GM19023 (cell line): ENCODE data around the gene NEGR1.
"Not testable (repeated sequence)": the region's sequence is repeated elsewhere in the genome, so short reads cannot be mapped to it uniquely, and the experiment has no call there.

Source experiments
- ATAC-seq: cut with Tn5 transposase; IDR thresholded peaks from one replicate; pipeline ENCODE4 v1.9.1; 2021; ENCODE audit warnings: mild to moderate bottlenecking, moderate library complexity; ENCODE audit not compliant: unreplicated experiment

Gene NEGR1

GRCh38 chr1:71956613-71957285 is 325.6 kb downstream of the NEGR1 start:
- ATAC-seq, result no peak

GRCh38 chr1:71950579-71950978 is 331.8 kb downstream of the NEGR1 start:
- no peak for ATAC-seq

DNA sequence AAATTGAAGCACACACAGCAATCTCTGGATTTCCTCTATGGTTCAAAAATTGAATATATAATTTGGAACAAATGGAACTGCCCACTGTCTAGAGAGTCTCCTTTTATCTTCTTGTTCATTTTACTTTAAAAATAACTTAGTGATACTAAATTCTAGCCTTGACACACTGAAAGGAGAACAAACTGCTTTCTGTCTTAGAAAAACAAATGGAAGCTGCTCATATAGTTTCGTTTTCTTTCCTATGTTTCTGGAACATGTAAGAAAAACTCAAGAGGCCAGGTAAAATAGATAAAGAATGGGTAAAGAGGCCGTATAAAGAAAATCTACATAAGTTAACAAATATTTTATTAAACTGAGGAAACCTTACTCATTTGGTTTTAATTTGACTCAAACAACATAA is 332.7 kb downstream of the NEGR1 start:
- ATAC-seq, result no peak

- no peak for ATAC-seq
Observed at GRCh38 chr1:71948561-71948960, 333.8 kb downstream of the NEGR1 start.

DNA sequence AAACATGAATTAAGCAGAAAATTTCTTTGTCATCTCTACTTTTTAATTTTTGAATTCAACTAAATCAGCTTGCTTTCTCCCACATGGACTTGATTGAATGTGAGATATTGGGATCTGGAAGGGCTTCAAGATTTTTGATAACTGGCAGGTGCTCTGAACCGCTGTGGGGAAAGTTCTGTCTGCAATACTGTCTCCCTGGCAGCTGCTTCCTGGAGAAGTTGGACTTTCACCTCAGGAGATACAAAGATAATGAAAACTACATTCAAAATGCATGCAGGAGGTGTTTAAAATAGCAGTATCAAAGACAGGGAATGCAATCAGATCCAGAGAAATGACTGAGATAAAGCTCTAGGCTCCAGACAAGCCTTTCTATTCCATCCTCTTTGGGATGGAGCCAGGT is 338.3 kb downstream of the NEGR1 start:
- ATAC-seq, result no peak

- no peak for ATAC-seq
Observed at GRCh38 chr1:71940261-71940660, 342.1 kb downstream of the NEGR1 start.

- no peak for ATAC-seq
Observed at GRCh38 chr1:71930511-71930910, 351.8 kb downstream of the NEGR1 start.

DNA sequence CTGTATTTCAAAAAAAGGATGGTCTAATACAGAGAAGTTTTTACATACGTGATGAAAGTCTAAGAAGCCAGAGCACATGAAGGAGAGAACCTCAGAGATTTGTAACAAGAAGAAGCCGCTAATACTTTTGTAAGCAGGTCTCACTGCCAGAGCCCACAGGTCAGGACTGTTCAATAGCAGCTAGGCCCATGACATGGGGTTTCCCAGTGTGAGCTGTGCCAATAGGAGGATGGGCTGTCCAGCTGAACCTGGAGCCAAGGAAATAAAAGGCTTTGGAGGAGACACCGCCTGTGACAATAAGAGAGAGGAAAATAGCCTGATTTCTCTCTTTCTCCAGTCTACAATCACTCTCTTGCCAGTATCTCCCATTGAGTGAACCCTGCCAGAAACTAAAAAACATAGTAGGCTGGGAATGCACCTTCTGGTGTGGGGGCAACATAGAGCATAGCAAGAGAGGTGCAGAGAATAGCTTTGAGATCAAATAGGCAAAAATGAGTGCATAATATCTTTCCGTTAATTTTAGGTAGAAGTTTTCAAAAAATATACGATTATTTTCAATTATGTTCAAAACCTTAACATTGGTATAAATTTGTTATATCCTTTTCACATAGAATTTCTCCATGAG is 360.3 kb downstream of the NEGR1 start:
- no peak for ATAC-seq

- no peak for ATAC-seq
Observed at GRCh38 chr1:71921204-71921603, 361.1 kb downstream of the NEGR1 start.

- ATAC-seq, result no peak
Observed at GRCh38 chr1:71920556-71920955, 361.8 kb downstream of the NEGR1 start.

DNA sequence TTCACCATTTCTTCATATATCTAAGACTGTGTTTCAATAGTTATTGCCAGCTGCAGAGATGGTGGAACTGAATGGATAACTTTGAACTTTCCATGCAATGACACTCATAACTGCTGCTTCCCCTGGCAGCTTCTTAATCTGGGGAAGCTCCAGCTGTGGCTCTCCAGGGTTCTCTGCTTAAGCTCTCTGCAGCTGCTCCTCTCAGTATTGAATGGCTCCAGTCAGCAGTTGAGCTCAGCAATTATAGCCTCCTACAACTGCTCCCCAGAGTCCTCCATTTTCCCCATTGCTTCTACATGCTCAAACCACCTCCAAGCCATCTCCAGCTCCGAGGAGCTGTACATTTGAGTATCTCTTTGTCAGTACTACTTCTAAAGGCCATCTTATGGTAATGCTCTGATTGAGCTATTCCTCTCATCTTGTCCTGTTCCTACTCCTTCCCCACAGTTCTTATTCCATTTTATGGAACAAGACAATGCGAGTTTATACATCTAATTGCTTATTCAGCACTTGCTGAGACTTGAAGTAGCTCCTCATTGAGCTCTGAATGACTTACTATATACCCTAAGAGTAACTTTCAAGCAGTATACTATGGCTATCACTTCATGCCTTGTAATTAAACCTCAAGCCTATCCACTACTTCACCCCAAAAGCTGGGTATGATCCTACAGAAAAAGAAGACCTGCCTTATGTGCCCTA is 362.4 kb downstream of the NEGR1 start:
- no peak for ATAC-seq

DNA sequence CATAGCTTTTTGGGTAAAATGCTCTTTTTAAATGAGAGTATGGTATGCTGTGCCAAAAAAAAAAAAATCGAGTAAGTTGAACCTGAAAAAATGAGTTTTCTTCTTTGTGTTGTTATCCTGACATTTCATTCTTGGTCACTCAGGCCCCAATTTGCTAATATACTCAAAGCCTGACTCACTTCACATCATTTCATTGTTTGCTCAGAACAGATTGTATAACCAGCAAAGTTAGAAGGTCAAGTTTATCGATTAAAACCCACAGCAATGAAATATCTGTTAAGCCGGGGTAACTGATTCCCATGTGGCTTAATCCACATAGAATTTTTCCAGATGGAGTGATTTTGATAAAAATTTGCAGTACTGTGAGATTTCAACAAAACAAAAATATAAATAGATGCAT is 363.7 kb downstream of the NEGR1 start:
- ATAC-seq, result no peak

DNA sequence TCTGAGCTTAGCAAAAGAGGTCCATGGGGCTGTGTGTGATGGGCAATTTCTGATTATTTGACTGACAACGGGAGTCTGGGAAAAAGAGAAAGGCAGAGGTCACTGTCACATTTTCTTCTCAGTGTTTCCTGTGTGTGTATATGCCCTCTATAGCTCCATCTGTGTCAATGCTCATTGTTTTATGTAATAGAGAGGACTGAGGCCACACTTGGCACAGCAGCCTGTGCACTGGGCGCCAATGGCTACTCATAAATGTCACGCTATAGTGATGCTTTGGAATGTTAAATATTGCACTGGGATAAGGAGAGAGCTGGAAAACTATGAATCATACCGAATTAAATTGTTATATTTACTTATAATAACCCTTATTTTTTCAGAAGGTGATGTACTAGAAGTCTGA is 365.4 kb downstream of the NEGR1 start:
- ATAC-seq, result no peak

- no peak for ATAC-seq
Observed at GRCh38 chr1:71914626-71915025, 367.7 kb downstream of the NEGR1 start.

DNA sequence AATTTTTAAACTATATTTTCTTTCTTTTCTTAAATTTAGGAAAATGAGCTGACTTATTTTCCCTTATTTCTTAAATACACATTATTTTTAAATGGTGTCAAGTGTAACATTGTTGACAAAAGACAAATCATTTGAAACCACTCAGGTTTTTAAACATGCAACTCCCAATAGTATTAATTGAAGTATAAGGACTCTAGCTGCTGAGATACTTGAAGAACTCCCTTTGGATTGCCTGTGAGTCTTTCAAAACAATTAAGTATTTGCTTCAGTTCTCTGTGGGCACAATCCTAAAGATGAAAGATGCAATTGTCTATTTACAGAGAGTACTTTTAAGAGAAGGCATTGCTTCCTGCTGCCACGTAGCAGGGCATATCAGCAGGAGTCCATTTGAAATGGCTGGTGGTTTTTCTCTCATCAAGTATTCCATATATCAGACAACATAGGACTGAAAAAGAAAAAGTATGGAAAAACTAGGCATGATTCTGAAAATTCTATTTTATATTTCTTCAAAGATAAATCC is 373.4 kb downstream of the NEGR1 start:
- no peak for ATAC-seq

GRCh38 chr1:71908303-71908702 is 374.0 kb downstream of the NEGR1 start:
- ATAC-seq, result no peak

GRCh38 chr1:71899881-71900280 is 382.5 kb downstream of the NEGR1 start:
- no peak for ATAC-seq

DNA sequence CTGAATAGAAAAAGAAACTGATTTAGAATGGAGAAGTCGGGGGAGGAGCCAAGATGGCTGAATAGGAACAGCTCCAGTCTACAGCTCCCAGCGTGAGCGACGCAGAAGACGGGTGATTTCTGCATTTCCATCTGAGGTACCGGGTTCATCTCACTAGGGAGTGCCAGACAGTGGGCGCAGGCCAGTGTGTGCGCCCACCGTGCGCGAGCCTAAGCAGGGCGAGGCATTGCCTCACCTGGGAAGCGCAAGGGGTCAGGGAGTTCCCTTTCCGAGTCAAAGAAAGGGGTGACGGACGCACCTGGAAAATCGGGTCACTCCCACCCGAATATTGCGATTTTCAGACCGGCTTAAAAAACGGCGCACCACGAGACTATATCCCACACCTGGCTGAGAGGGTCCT is 394.2 kb downstream of the NEGR1 start:
- not testable (repeated sequence) for ATAC-seq

DNA sequence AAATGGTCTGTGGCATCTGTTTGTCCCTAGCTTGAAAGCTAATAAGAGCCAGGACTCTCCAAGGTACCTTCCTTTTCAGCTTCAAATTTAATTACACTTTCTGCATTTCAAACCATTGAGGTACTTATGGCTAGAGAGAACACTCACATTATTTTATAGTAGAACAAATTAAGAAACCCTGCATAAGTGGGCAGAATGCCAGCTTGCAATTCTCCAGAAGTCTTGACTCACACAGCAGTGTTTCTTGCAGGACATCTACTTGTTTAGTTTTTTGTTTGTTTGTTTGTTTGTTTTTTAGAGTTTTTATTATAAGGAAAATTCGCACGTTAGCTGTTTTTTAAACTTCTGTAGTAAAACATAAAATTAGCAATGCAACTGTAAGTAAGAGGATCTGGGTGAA is 397.2 kb downstream of the NEGR1 start:
- ATAC-seq, result no peak

DNA sequence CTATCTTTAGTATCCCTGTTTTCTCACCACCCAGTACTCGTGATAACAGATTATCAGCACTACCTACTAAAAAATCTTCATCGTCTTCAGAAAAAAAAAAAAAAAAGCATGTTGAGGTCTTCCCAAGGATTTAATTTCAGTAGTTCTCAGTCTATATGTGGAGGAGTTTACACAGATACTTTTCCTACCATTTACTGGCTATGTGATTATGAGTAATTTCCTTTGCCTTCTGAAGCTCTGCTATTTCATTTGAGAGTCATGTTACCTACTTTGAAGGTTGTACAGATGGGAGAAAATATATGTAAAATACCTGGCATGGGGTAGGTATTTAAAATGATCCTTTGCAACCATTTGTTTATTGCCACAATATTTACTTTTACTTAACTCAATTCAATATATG is 399.7 kb downstream of the NEGR1 start:
- ATAC-seq, result no peak

- ATAC-seq, result no peak
Observed at GRCh38 chr1:71882226-71882625, 400.1 kb downstream of the NEGR1 start.

DNA sequence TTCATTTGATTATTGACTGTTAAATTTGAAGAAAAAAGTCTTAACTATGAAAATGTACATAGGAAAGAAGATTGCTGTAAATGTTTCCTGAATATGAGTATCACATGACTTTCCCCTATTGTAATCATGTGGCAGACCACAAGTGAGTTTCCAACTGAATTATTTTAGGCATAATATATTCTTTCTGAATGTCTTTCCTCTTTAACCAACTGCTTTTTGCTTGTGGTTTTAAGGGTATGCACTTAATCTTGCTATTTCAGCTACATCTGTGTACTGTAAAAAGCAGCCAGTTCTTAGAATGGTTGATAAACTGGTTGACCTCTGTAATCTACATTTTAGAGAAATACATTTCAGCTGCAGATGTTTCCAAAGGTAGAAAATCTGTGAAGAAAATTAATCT is 400.7 kb downstream of the NEGR1 start:
- ATAC-seq, result no peak
